ENCODE measurements around the gene CFL1.

GRCh38 chr11:65850217-65851082, 7.5 kb downstream of the CFL1 start:
- TF ChIP-seq ZBTB33 (IDR thresholded peaks at IDR 0.05; ENCODE audit: borderline replicate concordance, low read depth) (no peak), CTCF (IDR thresholded peaks at IDR 0.05) (no peak), SIN3A (IDR thresholded peaks at IDR 0.05; ENCODE audit: borderline replicate concordance, low read depth, low read length) (no peak), MAX (IDR thresholded peaks at IDR 0.05; ENCODE audit: low read depth) (no peak), RXRA (IDR thresholded peaks at IDR 0.05; ENCODE audit: borderline replicate concordance, low read depth) (no peak), FOSL2 (IDR thresholded peaks at IDR 0.05; ENCODE audit: borderline replicate concordance, low read depth) (no peak), TAF1 (IDR thresholded peaks at IDR 0.05; ENCODE audit: borderline replicate concordance, low read depth, low read length) (no peak), REST (IDR thresholded peaks at IDR 0.05; ENCODE audit: low read depth, low read length) (no peak), YY1 (IDR thresholded peaks at IDR 0.05; ENCODE audit: low read depth) (no peak)

Data from SK-N-SH (cell line).